OCI-LY7 (cell line): ENCODE measurements around the gene CD58.
"Not testable (repeated sequence)": the region's sequence is repeated elsewhere in the genome, so short reads cannot be mapped to it uniquely, and the experiment has no call there.

ENCODE experiments used
- CTCF ChIP-seq: fragments of 200-600 bp; sonication (generic); conservative IDR thresholded peaks from 2 replicates; pipeline ENCODE4 v1.5.1; 2014; ENCODE audit warnings: mild to moderate bottlenecking, antibody characterized with exemption, low read length, moderate library complexity, mixed read lengths
- EZH2phosphoT487 ChIP-seq: fragments of 200-600 bp; sonication (generic); IDR thresholded peaks from 2 replicates; pipeline ENCODE4 v1.6.1; 2018; ENCODE audit warnings: low read depth, borderline replicate concordance, mild to moderate bottlenecking, mixed run types, antibody characterized with exemption, low read length, moderate library complexity, mixed read lengths

DNA sequence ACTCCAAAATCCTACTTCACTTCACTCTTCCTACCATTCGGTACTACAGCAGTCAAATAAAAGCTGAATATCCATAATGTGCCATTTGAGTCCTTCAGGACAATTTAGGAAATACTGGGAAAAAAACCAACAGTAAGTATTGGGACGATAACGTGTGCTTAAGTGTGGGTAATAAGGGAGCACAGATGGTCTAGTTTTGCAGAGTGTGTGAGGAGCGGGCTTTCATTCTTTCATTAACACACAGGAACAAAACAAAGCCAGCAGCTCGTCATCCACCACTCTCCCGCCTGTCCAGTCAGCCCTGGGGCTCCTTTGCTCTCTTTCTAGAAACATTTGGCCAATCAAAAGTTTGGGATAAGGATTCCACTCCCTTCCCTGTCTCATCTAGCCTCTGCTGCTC lies 33.6 kb upstream of the CD58 start:
- TF ChIP-seq CTCF, EZH2phosphoT487: not testable (repeated sequence)
